A549 (cell line): ENCODE data around the gene CXADR.

ENCODE experiments used
- BHLHE40 ChIP-seq: IDR thresholded peaks from 2 replicates; pipeline ENCODE4 v1.6.1; 2012; ENCODE audit warnings: low read depth, low read length, inconsistent platforms
- CEBPB ChIP-seq, 2 experiments: fragments of >200 bp in 1 of 2; sonication (Bioruptor Twin) in 1 of 2; formaldehyde crosslinking in 1 of 2; IDR thresholded peaks; 2 replicates each; pipeline ENCODE4 v1.6.1; 2012 to 2016
- TF ChIP-seq, protein P1 (sequence below): fragments of >200 bp; sonication (Bioruptor Twin); formaldehyde crosslinking; IDR thresholded peaks from 3 replicates; pipeline ENCODE4 v1.5.1; 2016
- TF ChIP-seq, protein P2 (sequence below): IDR thresholded peaks from 2 replicates; pipeline ENCODE4 v1.6.1; 2012
- TF ChIP-seq, protein P3 (sequence below): IDR thresholded peaks from 2 replicates; pipeline ENCODE4 v1.6.1; 2012

DNA sequence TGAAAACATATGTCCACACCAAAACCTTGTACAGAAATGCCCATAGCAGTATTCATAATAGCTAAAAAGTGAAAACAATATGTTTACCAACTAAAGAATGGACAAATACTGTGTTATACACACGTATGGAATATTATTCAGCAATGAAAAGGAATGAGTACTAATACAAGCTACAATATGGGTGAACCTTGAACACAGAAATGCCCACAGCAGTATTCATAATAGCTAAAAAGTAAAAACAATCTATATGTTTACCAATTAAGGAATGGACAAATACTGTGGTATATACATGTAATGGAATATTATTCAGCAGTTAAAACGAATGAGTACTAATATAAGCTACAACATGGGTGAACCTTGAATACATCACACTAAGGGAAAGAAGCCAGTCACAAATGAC is 96.8 kb downstream of the CXADR start:
- TF ChIP-seq, protein P1, sequence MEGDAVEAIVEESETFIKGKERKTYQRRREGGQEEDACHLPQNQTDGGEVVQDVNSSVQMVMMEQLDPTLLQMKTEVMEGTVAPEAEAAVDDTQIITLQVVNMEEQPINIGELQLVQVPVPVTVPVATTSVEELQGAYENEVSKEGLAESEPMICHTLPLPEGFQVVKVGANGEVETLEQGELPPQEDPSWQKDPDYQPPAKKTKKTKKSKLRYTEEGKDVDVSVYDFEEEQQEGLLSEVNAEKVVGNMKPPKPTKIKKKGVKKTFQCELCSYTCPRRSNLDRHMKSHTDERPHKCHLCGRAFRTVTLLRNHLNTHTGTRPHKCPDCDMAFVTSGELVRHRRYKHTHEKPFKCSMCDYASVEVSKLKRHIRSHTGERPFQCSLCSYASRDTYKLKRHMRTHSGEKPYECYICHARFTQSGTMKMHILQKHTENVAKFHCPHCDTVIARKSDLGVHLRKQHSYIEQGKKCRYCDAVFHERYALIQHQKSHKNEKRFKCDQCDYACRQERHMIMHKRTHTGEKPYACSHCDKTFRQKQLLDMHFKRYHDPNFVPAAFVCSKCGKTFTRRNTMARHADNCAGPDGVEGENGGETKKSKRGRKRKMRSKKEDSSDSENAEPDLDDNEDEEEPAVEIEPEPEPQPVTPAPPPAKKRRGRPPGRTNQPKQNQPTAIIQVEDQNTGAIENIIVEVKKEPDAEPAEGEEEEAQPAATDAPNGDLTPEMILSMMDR: no peak
- TF ChIP-seq, protein P2, sequence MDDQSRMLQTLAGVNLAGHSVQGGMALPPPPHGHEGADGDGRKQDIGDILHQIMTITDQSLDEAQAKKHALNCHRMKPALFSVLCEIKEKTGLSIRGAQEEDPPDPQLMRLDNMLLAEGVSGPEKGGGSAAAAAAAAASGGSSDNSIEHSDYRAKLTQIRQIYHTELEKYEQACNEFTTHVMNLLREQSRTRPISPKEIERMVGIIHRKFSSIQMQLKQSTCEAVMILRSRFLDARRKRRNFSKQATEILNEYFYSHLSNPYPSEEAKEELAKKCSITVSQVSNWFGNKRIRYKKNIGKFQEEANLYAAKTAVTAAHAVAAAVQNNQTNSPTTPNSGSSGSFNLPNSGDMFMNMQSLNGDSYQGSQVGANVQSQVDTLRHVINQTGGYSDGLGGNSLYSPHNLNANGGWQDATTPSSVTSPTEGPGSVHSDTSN: no peak
- TF ChIP-seq BHLHE40 (no peak), CEBPB (IDR thresholded peaks at IDR 0.05) (no peak)
- TF ChIP-seq, protein P3, sequence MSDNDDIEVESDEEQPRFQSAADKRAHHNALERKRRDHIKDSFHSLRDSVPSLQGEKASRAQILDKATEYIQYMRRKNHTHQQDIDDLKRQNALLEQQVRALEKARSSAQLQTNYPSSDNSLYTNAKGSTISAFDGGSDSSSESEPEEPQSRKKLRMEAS: no peak
